Midbrain (tissue), 1 donor: ENCODE measurements around the gene AGAP5.
"Not testable (repeated sequence)": the region's sequence is repeated elsewhere in the genome, so short reads cannot be mapped to it uniquely, and the experiment has no call there.

Source experiments
- DNase-seq: peaks from one replicate; lab custom pipeline; 2025; lab: John Stamatoyannopoulos, UW

AGAP5 gene

DNA sequence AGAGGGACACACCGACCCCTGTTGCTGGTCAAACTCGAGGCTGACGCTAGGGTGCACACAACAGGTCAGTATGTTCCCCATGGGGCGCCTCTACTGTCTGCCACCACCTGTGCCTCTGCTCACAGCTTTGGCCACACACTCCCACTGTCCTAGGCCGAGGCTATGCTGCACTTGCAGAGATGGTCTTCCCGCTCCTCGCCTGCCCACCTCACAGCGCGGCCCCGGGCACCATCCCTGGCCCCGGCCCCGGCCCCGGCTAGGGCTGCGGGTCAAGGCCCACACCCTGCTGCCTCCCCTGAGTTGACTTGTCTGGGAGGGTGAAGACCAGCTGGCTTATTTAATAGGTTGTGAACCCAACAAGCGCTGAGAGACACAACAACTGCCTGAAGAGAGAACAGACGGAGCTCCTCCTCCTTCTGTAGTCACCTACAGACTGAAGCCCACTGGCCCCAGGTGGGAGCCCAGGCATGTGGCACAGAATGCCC is at the start of gene AGAP5:
Gene AGAP5 (minus strand): TSS at position 435 of the 485 bp plus-strand sequence. CDS start 354 bp downstream, at position 81.
- DNase-seq: not testable (repeated sequence)

DNA sequence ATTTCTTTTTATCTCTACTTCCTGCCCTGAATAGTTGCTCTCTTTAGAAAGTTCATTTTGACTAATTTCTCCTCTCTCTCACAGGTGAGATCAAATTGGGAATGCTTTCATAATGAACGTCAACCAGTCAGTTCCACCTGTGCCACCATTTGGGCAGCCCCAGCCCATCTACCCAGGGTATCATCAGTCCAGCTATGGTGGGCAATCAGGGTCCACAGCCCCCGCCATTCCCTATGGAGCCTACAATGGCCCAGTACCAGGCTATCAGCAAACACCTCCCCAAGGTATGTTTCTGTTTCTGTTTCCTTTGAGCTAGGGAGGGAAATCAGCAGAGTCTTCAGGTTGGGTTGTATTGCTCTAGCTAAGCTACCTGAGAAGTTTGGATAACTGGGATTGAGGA is 48.8 kb upstream of the AGAP5 start:
- no peak for DNase-seq

DNA sequence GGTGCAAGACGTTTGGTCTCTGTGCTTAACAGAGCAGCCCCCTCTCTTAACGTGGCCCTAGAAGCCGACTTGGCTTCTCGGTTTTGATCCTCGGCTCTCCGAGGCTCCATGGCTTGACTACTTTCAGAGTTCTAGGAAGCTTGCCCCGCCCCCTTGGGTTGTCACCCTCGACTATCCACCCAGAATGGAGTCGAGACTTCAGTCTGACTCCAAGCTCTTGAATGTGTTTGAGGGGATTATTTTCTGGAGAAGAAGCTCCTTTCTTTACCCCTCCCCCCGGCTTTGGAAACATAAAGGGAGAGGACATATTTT is 46.7 kb upstream of the AGAP5 start:
- no peak for DNase-seq

DNA sequence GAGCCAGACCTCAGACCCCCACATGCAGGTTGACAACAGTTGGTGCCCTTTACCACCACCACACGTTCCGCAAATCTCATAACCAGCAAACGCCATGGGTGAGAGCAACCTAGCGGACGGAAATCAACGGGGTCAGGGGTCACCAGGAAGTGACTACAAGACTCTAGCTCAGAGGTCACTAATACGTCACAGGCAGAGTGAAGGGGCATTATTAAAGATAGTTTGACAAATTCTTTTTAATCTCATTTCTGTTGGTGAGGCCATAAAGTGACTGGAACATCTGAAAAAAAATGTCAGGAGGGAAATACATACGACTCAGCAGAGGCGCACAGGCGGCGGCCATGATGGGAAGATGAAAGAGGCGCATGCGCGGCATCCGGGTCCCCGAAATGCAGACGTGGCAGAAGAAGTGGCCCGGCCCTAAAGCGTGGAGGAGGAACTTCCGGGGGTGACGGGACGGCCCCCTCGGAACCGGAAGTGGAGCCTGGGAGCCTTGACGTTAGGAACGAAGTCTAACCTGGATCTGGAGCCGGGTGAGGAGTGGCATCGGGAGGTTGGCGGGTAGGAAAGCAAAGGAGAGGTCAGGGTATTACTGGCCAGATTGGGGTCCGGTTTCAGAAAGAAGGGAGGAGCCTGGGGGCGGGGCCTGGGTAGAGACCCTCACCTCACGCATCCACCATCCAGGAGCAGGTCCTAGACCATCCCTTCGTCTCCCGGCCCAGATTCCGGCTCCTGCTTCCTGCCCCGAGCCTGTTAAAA is 46.2 kb upstream of the AGAP5 start, which contains the start of gene SEC24C:
Gene SEC24C (plus strand): TSS at position 468 of the 759 bp plus-strand sequence. CDS start 2,461 bp downstream, outside the sequence.
- peak; percentile 95 for DNase-seq

DNA sequence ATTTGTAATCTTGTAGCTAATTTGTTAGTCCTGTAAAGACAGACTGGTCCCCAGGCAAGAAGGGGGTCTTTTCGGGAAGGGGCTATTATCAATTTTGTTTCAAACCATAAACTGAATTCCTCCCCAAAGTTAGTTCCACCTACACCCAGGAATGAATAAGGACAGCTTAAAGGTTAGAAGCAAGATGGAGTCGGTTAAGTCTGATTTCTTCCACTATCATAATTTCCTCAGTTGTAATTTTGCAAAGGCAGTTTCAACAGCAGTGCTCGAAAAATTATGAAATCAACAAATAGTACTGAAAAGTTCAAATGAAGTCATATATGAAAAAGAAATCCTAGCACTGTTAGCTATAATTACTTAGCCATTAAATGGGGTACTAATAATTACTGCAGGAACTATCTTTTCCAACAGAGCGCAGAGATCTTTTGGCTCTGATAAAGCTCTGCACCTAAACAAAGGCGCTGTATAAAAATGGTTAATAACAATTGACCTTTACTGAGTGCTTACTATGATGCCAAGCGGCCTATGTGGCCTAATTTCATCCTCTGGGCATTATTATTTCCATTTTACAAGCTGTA is 45.5 kb upstream of the AGAP5 start:
- no peak for DNase-seq

DNA sequence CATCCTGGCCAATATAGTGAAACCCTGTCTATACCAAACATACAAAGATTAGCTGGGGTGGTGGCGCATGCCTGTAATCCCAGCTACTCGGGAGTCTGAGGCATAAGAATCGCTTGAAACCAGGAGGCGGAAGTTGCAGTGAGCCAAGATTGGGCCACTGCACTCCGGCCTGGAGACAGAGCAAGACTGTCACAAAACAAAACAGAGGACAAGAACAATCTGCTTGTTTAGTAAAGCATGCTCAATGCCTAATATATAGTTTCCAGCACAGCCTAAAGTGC is 44.5 kb upstream of the AGAP5 start:
- DNase-seq: no peak

DNA sequence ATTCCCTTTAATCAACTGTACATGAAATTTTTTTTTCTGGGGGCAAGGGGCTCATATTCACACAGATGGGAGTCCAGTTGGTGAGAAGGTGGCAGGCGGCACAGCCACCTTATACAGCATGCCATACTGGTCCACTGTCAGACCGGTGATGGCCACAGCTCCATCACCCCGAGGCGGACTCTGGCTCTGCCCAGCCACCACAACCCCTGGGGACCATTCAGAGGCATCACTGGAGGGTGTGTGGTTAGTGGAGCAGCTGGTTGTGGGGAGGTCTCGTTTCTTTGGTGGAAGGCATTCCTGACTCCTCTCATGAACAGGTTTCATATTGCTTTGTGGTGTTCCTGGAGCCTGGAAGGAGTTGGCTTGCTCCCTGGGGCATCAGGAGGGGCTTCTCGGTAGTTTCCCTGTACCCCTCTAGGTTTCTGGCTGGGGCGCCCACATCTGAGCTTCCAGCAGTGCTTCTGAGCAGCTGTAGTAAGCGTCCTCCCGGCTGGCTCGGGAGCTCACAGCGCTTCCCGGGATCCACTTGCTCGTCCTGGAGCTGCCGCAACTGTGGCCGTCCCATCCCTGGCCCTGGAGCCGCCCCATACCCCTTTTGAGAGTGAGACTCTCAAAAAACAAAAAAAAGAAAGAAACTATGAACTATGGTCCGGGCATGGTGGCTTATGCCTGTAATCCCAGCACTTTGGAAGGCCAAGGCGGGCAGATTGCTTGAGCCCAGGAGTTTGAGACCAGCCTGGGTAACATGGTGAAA is 42.8 kb upstream of the AGAP5 start:
- not testable (repeated sequence) for DNase-seq

DNA sequence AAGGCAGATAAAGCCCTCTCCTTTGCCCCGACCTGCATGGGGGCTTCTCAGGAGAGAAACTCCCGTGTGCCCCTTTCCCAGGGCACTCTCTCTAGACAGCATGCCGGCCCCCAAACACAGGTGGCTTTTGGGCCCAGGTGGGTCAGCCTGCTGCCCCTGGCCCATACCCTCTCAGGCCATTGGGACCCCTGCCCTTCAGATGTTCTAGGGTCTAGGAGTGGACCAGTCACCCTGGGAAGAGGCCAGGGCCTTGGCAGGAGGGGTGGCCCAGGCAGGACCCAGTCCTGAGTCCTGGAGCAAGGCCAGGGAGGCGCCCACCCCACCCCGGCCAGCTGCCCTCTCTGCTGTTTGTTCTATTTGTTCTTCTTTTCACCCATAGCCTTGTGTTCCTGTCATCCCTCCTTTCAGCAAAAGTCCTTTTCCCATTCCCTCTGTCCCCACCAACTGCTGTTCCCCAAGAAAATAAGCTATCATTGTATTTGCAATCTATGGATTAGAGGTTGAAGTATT is 36.9 kb upstream of the AGAP5 start:
- DNase-seq: no peak

DNA sequence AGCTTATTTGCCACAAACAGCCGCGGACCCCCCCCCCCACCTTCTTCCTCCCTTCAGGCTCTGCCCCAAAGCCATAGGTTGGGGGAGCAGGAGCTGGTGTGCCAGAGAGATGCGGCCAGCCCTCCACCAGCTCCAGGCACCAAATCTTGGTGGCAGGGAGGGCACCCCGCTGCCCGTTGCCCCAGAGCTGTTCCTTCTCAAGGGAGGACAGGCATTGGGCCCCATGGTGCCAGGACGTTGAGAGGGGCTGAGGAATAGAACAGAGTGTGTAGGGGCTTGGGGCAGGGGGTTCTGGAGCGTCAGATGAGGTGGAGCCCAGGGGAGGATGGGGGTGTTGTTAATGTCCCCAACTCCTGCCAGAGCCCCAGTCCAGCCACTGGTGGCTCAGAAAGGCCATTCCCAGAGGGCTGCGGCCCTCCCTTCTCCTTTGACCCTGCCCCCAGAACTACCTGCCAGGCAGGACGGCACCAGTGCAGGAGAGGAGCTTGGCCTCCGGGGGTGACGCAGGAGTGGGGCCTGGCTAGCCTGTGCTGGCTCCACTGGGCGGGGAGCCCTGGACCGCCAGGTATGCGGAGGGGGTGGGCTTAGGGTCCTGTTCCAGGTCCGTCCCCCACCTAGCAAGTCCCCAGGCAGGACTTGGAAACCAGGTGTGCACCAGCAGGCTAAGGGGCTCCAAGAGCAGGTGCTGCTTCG is 36.3 kb upstream of the AGAP5 start:
- DNase-seq: no peak

DNA sequence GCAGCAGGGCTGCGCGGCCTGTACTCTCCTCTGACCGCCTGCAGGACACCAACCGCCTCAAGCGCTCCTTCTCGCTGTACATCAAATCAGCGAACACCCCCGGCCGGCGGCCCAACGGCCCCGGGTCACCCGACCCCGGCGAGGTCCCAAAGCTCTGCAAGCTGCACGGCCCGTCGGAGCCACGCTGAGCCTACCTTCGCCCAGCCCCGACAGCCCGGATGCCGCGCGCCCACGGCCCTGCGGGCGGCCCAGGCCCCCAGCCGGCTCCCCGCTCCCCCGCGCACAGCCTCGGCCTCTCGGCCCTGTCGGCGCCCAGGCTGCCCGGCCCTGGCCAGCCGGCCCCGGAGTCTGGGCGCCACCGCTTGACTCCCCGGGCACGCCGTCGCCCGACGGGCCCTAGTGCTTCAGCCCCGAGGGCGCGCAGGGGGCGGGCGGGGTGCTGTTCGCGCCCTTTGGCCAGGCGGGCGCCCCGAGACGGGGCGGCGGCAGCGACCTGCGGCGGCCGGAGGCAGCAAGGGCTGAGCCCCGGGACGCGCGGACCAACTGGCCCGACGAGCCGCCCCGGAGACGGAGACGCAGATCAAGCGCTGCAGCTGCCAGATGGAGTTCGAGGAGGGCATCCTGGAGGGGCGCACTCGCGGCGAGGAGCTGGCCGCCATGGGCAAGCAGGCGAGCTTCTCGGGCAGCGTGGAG is 35.2 kb upstream of the AGAP5 start:
- no peak for DNase-seq

DNA sequence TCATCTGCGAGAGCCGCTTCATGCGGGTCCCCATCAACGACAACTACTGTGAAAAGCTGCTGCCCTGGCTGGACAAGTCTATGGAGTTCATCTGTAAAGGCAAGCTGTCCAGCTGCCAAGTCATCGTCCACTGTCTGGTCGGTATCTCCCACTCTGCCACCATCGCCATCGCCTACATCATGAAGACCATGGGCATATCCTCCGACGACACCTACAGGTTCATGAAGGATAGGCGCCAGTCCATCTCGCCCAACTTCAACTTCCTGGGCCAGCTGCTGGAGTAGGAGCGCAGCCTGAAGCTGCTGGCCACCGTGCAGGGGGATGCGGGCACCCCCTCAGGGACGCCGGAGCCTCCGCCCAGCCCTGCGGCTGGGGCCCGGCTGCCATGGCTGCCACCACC is 34.5 kb upstream of the AGAP5 start:
- no peak for DNase-seq

DNA sequence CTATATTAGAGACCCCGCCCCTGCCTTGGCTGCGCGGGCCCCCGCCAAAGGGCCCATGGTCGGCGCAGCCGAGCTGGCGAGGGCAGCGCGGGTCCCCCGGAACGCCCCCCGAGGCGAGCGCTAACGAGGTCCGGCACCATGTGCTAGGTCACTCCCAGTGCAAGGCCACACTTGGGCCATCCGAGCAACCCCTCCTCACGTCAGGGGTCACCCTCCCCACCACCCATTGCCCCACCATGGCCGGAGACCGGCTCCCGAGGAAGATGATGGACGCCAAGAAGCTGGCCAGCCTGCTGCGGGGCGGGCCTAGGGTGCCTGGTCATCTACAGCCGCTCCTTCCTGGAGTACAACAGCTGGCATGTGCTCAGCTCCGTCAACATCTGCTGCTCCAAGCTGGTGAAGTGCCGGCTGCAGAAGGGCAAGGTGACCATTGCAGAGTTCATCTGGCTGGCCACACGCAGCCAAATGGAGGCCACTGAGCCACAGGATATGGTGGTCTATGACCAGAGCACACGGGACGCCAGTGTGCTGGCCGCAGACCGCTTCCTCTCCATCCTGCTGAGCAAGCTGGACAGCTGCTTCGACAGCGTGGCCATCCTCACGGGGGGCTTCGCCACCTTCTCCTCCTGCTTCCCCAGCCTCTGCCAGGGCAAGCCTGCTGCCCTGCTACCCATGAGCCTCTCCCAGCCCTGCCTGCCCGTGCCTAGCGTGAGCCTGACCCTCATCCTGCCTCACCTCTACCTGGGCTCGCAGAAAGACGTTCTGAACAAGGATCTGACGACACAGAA is 33.9 kb upstream of the AGAP5 start:
- DNase-seq: no peak

DNA sequence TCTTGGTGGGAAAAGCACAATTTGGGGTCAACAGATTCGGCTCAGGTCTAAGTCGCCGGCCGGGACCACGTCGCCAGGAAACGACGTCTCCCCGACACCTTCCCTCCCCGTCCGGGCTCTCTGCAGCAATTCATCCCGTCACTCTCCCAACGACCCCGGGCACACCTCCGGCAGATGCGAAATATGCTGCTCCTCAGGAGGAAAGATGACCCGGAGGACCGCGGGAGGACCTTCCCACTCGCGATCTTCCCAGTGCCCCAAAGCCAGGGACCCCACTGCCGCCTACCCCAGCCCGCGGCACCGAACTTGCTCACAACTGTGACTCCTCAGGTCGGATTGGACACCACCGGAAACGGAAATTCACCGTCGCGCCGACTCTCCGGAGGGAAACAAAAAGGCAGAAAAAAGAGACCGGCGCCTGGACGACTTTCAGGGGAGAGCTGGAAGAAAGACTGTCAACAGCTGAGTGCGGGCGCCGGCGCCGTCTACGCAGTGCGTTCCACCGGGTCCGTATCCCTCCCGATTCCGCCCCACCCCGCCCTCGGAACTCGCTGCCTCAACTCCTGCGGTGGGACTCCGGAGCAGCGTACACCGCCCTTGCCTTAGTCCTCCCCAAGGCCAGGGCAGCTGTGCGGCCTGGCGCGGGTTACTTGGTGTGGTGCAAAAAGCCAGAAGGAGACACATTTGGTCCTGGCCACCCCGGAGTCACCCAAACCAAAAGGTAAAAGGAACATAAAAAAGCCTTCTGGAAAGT is 32.4 kb upstream of the AGAP5 start:
- peak; percentile 93 for DNase-seq

DNA sequence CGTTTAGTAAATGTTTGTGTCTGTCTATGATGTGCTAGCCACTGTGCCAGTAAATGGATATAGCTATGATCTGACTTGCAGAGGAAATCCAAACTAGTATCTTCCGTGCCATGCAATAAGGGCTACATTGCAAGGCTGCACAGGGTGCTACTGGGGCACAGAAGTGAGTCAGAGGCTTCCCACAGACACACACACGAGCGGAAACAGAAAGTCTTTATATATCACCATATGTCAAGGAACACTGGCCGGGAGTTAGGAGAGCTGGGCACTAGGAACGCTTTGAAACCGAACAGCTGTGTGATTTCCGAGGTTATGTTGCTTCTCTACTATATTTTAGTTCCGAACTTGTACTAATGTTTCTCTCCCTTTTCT is 31.9 kb upstream of the AGAP5 start:
- not testable (repeated sequence) for DNase-seq

DNA sequence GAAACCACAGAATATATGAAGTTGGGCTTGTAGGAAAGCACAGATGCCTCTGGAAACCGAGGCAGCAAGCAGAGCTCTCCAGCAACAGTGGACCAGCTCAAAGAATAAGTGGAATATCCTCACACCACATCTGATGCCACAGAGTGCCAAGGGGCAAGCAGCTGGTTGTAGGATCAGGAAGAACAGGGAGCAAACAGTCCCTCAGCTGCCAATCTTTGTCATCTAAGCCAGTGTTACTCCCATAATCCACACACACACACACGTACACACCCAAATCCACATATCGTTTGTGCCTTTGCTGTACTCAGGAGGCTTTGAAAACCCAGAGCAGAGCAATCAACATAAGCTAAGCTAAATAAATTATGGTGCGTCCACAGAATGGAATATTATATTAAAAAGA is 25.6 kb upstream of the AGAP5 start:
- DNase-seq: no peak

DNA sequence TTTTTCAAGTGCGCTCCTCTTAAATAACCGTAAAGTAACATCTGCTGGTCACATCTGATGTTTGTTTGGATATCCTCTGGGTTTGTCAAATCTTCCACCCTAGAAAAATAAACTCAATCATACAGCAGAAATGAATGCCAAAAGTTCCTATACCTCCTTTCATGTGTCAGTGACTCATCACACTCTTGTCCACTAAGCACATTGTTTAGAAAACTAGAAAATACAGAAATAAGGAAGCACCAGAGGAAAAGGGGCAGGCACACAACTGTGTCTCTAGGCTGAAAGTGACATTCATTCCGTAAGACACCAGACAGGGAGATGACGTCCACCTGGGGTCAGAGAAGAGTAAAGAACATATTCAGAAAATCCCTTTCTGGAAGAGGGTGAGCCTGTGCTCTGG is 22.7 kb upstream of the AGAP5 start:
- not testable (repeated sequence) for DNase-seq

DNA sequence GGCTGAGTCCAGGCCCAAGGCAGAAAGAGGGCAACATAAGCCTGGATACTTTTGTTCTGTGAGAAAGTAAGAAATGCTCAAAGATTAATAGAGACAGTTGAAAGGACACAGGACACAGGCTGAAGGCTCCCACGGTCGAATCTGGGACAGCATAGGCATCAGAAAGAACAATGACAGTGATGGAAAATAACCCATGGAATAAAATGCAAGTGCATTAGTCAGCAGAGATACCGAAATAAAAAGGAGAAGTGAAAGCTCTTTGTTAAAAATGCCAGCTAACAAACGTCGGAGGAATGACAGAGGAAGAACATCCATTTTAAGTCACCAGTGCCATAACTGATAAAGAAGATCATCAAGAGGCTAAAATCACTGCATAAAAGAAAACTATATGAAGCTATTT is 19.6 kb upstream of the AGAP5 start:
- peak; percentile 48 for DNase-seq

DNA sequence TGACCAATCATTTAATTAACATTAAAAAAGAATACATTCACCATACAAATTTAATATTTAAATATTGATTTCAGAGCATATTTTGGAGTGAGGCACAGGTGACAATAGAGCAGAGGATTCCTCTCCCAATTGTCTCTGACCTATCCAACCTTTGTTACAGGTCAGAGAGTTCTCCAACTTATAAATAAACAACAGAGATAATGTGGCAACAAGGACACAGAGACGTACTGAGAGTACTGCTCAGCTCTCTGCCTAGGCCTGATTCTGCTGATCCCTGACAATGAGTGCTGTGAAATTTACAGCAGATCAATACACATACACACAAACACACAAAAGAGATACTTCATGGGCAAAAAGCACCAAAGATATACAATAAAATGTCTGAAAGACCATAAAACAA is 18.3 kb upstream of the AGAP5 start:
- DNase-seq: no peak

DNA sequence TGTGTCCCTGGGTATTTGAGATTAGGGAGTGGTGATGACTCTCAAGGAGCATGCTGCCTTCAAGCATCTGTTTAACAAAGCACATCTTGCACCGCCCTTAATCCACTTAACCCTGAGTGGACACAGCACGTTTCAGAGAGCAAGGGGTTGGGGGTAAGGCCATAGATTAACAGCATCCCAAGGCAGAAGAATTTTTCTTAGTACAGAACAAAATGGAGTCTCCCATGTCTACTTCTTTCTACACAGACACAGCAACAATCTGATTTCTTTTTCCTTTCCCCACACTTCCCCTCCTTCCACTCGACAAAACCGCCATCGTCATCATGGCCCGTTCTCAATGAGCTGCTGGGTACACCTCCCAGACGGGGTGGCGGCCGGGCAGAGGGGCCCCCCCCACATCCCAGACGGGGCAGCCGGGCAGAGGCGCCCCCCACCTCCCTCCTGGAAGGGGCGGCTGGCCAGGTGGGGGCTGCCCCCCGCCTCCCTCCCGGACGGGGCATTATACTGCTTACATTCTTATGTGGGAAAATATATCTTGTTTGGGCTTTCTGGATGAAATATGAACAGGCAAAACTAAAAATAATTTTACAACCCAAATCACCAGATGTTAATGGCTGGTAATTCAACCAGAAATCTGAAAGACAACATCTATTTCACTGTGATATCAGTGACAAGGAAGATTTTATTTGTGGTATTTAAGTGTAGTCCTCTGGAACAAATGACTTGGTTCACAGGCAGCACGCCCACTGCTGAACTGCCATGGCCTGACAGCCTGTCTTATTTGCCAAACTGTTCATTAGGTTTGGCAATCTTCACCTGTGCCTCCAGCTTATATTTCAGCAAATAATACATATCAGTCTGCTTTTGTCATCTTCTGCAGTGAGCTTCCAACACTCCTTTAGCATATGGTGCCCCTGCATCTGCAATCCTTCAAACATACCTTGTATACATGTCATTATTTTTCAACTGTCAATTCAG is 17.6 kb upstream of the AGAP5 start:
- not testable (repeated sequence) for DNase-seq
